Dendritic cell treated with granulocyte-macrophage colony-stimulating factor and Interleukin-4, amounts not matched to agents 40 ng/mL and 50 ng/mL, for 4 days (primary cell): ENCODE data around the gene UBR1.
"Not testable (repeated sequence)": the region's sequence is repeated elsewhere in the genome, so short reads cannot be mapped to it uniquely, and the experiment has no call there.

Source experiments
- H3K27ac Mint-ChIP-seq: one replicate; pipeline ENCODE4 v1.8.0; 2022; ENCODE audit warnings: mild to moderate bottlenecking, mixed read lengths
- H3K27me3 Mint-ChIP-seq: one replicate; pipeline ENCODE4 v1.8.0; 2022; ENCODE audit warnings: mild to moderate bottlenecking, mixed read lengths
- H3K36me3 Mint-ChIP-seq: one replicate; pipeline ENCODE4 v1.8.0; 2022; ENCODE audit warnings: low read depth, mixed read lengths
- H3K4me1 Mint-ChIP-seq: one replicate; pipeline ENCODE4 v1.8.0; 2022; ENCODE audit warnings: low read depth, mixed read lengths
- H3K4me3 Mint-ChIP-seq: one replicate; pipeline ENCODE4 v1.8.0; 2022; ENCODE audit warnings: mild to moderate bottlenecking, moderate library complexity, mixed read lengths
- H3K9me3 Mint-ChIP-seq: one replicate; pipeline ENCODE4 v1.8.0; 2022; ENCODE audit warnings: mixed read lengths
- intact Hi-C: fragments of 100-400 bp; cut with micrococcal nuclease; formaldehyde crosslinking; loops from one replicate; pipeline ENCODE4 v1.15.0; 2022

The UBR1 gene

DNA sequence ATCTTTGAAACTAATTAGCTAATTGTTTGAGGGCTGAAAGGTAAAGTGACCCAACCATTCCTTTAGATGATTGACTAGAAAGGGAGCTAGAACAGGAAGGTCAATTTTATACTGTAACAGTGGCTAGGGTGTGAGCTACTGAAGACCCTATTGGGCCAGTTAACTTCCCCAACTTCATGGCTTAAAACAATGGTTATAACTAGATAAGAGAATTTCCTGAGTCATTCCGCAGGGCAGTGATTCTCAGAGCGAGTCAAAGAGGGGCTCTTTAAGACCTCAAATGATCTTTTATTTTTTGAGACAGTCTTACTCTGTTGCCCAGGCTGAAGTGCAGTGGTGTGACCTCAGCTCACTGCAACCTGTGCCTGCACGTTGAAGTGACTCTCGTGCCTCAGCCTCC lies 151.5 kb downstream of the UBR1 start:
- Mint-ChIP-seq H3K36me3 (peaks cover 78% of the 10 kb centered on the region), H3K27ac (no peak overlapping the region), H3K4me1 (no peaks in the 10 kb centered on the region), H3K9me3 (peaks cover 14% of the 10 kb centered on the region), H3K4me3 (no peak overlapping the region), H3K27me3 (no peaks in the 10 kb centered on the region)
- intact Hi-C loops: no loop called here

- H3K36me3 Mint-ChIP-seq: peaks cover 75% of the 10 kb centered on the region
- intact Hi-C loops, H3K4me3 Mint-ChIP-seq, H3K9me3 Mint-ChIP-seq, H3K27ac Mint-ChIP-seq, H3K4me1 Mint-ChIP-seq, H3K27me3 Mint-ChIP-seq: not testable (repeated sequence)
Observed at GRCh38 chr15:42948898-42949297, 156.9 kb downstream of the UBR1 start.

- Mint-ChIP-seq H3K27me3 (no peaks in the 10 kb centered on the region), H3K27ac (no peak overlapping the region), H3K9me3 (no peaks in the 10 kb centered on the region), H3K36me3 (peaks cover 14% of the 10 kb centered on the region), H3K4me1 (no peaks in the 10 kb centered on the region), H3K4me3 (no peak overlapping the region)
- intact Hi-C loops: no loop called here
Observed at GRCh38 chr15:42940527-42940926, 165.3 kb downstream of the UBR1 start.

- Mint-ChIP-seq H3K27me3 (no peaks in the 10 kb centered on the region), H3K4me3 (no peak overlapping the region), H3K27ac (no peak overlapping the region), H3K36me3 (peaks cover 7% of the 10 kb centered on the region), H3K9me3 (no peaks in the 10 kb centered on the region), H3K4me1 (no peaks in the 10 kb centered on the region)
- intact Hi-C loops: no loop called here
Observed at GRCh38 chr15:42939841-42940240, 166.0 kb downstream of the UBR1 start.

DNA sequence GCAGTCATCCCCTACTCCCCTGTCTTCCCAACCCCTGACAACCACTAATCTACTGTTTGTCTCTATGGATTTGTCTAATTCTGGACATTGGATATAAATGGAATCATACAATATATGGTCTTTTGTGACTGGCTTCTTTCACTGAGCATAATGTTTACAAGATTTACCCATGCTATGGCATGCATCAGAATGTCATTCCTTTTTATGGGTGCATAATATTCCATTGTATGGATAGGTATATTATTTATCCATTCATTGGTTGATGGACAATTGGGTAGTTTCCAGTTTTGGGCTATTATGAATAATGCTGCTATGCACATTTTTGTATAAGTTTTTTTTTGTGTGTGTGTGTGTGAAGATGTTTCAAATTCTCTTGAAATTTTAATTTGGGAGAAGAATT lies 168.7 kb downstream of the UBR1 start:
- Mint-ChIP-seq H3K36me3 (no peaks in the 10 kb centered on the region), H3K27ac (no peak overlapping the region), H3K4me3 (no peak overlapping the region), H3K27me3 (no peaks in the 10 kb centered on the region), H3K9me3 (no peaks in the 10 kb centered on the region), H3K4me1 (no peaks in the 10 kb centered on the region)
- intact Hi-C loops: no loop called here

GRCh38 chr15:42933886-42934667 lies 171.8 kb downstream of the UBR1 start:
- no peaks in the 10 kb centered on the region for H3K27me3 Mint-ChIP-seq
- H3K36me3 Mint-ChIP-seq: no peaks in the 10 kb centered on the region
- no peak overlapping the region for H3K4me3 Mint-ChIP-seq
- H3K27ac Mint-ChIP-seq: no peak overlapping the region
- no peaks in the 10 kb centered on the region for H3K4me1 Mint-ChIP-seq
- intact Hi-C loops: no loop called here
- H3K9me3 Mint-ChIP-seq: no peaks in the 10 kb centered on the region

GRCh38 chr15:42932833-42933515 lies 172.9 kb downstream of the UBR1 start:
- Mint-ChIP-seq H3K4me1 (no peaks in the 10 kb centered on the region), H3K36me3 (no peaks in the 10 kb centered on the region), H3K27me3 (no peaks in the 10 kb centered on the region), H3K27ac (no peak overlapping the region), H3K4me3 (no peak overlapping the region), H3K9me3 (no peaks in the 10 kb centered on the region)
- intact Hi-C loops: no loop called here

GRCh38 chr15:42931702-42932486 lies 173.9 kb downstream of the UBR1 start:
- no peaks in the 10 kb centered on the region for H3K4me1 Mint-ChIP-seq
- no peaks in the 10 kb centered on the region for H3K36me3 Mint-ChIP-seq
- no peaks in the 10 kb centered on the region for H3K9me3 Mint-ChIP-seq
- intact Hi-C loops: loop anchor here (1.0 kb wide), 1 partner anchor 228 kb away; no protein-coding TSS in a partner anchor
- no peak overlapping the region for H3K27ac Mint-ChIP-seq
- H3K27me3 Mint-ChIP-seq: no peaks in the 10 kb centered on the region
- H3K4me3 Mint-ChIP-seq: no peak overlapping the region

GRCh38 chr15:42929306-42929848 lies 176.5 kb downstream of the UBR1 start:
- no peaks in the 10 kb centered on the region for H3K4me1 Mint-ChIP-seq
- H3K36me3 Mint-ChIP-seq: no peaks in the 10 kb centered on the region
- no peak overlapping the region for H3K27ac Mint-ChIP-seq
- H3K27me3 Mint-ChIP-seq: no peaks in the 10 kb centered on the region
- no peak overlapping the region for H3K4me3 Mint-ChIP-seq
- H3K9me3 Mint-ChIP-seq: no peaks in the 10 kb centered on the region
- intact Hi-C loops: loop anchor here (10.0 kb wide), 1 partner anchor 195 kb away; the partner anchor contains the start of gene CDAN1

DNA sequence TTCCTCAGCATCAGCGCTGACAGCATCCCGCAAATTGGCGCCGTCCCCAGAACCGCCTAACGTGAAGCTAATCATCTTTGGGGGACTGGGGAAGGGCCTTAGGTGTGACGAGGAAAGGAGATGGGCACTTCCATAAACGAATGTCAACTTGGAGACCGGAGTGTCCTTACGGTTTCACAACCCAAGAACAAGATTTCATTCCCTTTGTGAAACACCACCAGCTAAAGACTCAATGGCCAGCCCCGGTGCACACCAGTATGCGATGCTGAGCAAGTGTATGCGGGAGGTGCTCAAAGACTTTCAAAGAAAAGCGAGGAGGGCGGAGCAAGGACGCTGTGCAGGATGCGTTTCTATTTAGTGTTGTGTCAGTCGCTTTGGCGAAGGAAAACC lies 184.5 kb downstream of the UBR1 start:
- Mint-ChIP-seq H3K9me3 (no peaks in the 10 kb centered on the region), H3K27me3 (peaks cover 4% of the 10 kb centered on the region), H3K36me3 (peaks cover 14% of the 10 kb centered on the region), H3K4me1 (peaks cover 24% of the 10 kb centered on the region), H3K27ac (peak overlapping the region; percentile 88), H3K4me3 (peak overlapping the region; percentile 95)
- intact Hi-C loops: loop anchor here (10.0 kb wide), 1 partner anchor 187 kb away; the partner anchor contains the start of gene CDAN1

GRCh38 chr15:42920519-42921341 lies 185.1 kb downstream of the UBR1 start, which contains the start of gene TTBK2:
TTBK2 (minus strand) TSS chr15:42920778; CDS start chr15:42878617, 42,161 bp downstream.
- Mint-ChIP-seq H3K36me3 (peaks cover 14% of the 10 kb centered on the region), H3K4me3 (peak within 1 kb of the TSS; percentile 95), H3K27me3 (peaks cover 4% of the 10 kb centered on the region), H3K9me3 (no peaks in the 10 kb centered on the region), H3K4me1 (peaks cover 30% of the 10 kb centered on the region), H3K27ac (peak within 1 kb of the TSS; percentile 88)
- intact Hi-C loops: loop anchor here (10.0 kb wide), 1 partner anchor 186 kb away; the partner anchor contains the start of gene CDAN1

DNA sequence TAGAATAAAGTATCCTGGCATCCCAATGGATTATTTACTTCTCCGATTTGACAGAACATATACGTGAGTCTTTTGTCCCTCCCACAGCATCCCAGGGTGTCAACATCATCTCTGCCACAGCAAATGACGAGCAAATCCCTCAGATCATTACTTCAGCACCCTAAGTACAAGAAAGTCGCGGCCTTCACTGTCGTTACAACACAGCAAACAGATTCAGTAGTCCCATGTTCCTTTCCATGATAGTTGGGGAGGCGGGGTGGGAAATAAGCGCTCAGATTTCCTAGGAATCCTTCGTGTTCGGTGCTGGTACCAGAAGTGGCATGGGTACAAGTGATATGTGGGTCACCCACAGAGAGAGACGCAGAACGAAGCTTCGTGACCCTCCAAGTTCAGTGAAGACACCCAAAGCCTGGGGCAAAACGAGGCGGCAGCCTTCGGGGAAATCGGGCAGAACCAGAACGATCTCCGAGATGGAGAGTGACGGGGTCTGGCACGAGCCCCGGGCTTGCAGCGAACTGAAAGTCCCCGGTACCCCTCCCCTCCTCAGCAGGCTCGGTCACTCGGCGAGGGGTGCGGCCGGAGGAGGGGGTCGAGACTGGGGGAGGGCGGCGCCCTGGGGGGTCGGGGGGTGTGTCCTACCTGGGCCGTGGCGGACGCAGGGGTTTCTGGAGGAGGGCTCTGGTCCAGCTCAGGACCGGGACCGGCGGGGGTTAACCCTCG lies 185.9 kb downstream of the UBR1 start:
- Mint-ChIP-seq H3K27ac (peak overlapping the region; percentile 88), H3K4me3 (peak overlapping the region; percentile 95), H3K4me1 (peaks cover 36% of the 10 kb centered on the region), H3K36me3 (peaks cover 14% of the 10 kb centered on the region), H3K27me3 (peaks cover 4% of the 10 kb centered on the region), H3K9me3 (no peaks in the 10 kb centered on the region)
- intact Hi-C loops: loop anchor here (10.0 kb wide), 1 partner anchor 185 kb away; the partner anchor contains the start of gene CDAN1
